Heart left ventricle (tissue), 16 donors: ENCODE data around the gene TDRD1. TPM values are rescaled to one million over a fixed set of nuclear protein-coding genes. Genes with fewer than 3 reads are reported as not detected.

Experiments used
- ATAC-seq, 4 donors: fragments of 200-7000 bp; cut with Tn5 transposase; one replicate each; pipeline ENCODE4 v1.9.1; 2020 to 2022; ENCODE audit warnings: moderate library complexity in 4 of 4, mild to moderate bottlenecking in 3 of 4, moderate number of reproducible peaks in 1 of 4
- DNase-seq, 5 donors: peaks; one replicate each; pipeline ENCODE4 v3.0.0-alpha.2; 2020
- H3K27ac ChIP-seq, 12 donors: fragments of 200-600 bp; sonication (generic) in 4 of 12; one replicate each; pipeline versions ENCODE4 v1.5.0 to v1.8.0; 2016 to 2022; ENCODE audit warnings: mild to moderate bottlenecking in 2 of 12
- H3K27me3 ChIP-seq, 9 donors: fragments of 200-600 bp; sonication (generic) in 2 of 9; one replicate each; pipeline versions ENCODE4 v1.5.1 to v1.8.0; 2016 to 2022; ENCODE audit warnings: mild to moderate bottlenecking in 3 of 9
- H3K36me3 ChIP-seq, 9 donors: fragments of 200-600 bp; sonication (generic) in 2 of 9; one replicate each; pipeline versions ENCODE4 v1.5.0 to v1.8.0; 2018 to 2022; ENCODE audit warnings: mild to moderate bottlenecking in 2 of 9
- H3K4me1 ChIP-seq, 12 donors: fragments of 200-600 bp; sonication (generic) in 4 of 12; one replicate each; pipeline versions ENCODE4 v1.5.0 to v1.8.0; 2016 to 2022; ENCODE audit warnings: mild to moderate bottlenecking in 3 of 12
- H3K4me3 ChIP-seq, 12 donors: fragments of 200-600 bp; sonication (generic) in 4 of 12; one replicate each; pipeline versions ENCODE4 v1.5.0 to v1.8.0; 2017 to 2022; ENCODE audit warnings: mild to moderate bottlenecking in 9 of 12, moderate library complexity in 4 of 12
- H3K9me3 ChIP-seq, 12 donors: fragments of 200-600 bp; sonication (generic) in 4 of 12; one replicate each; pipeline versions ENCODE4 v1.5.0 to v1.8.0; 2016 to 2022; ENCODE audit warnings: mild to moderate bottlenecking in 1 of 12
- POLR2A ChIP-seq, 2 donors: fragments of 450-650 bp; IDR thresholded peaks; one replicate each; pipeline ENCODE4 v1.6.1; 2017; ENCODE audit warnings: antibody characterized with exemption in 2 of 2, mild to moderate bottlenecking in 2 of 2, moderate library complexity in 2 of 2
- WGBS, 4 donors: extraction: QIAGEN DNeasy Blood & Tissue Kit in 2 of 4; methylation state at CpG; one replicate each; pipeline versions ENCODE4 v1.1.5 to v1.1.7; 2013 to 2018; 5-methylcytosine and 5-hydroxymethylcytosine counted together
- intact Hi-C, 10 donors: fragments of 100-400 bp; cut with DNase I; formaldehyde crosslinking; loops; one replicate each; pipeline versions ENCODE4 v1.11.1 to v1.14.2; 2022
- polyA plus RNA-seq, 2 donors: library from polyadenylated mRNA; stranded (reverse); fragments of 200-250 nt; gene quantifications; one replicate each; pipeline ENCODE4 v1.2.3, GENCODE V29; 2013
- total RNA-seq, 9 donors: library from RNA; depleted of rRNA in 2 of 9; stranded (reverse); fragments of >200 nt in 2 of 9; fragmentation: NEBNext Ultra II Directional in 3 of 9; extraction: Animal tissue kit (Norgen Biotek cat#: 25700) in 3 of 9; gene quantifications; one replicate each; pipeline versions ENCODE4 v1.1.0 to v1.2.4, GENCODE V29; 2016 to 2023
- TF ChIP-seq, protein P1 (sequence below), 12 donors: fragments of 200-600 bp; sonication (generic) in 4 of 12; IDR thresholded peaks; one replicate each; pipeline versions ENCODE4 v1.5.0 to v1.8.0; 2018 to 2022; ENCODE audit warnings: antibody characterized with exemption in 12 of 12, mild to moderate bottlenecking in 5 of 12
- donor health status: ischemic (EF 13 %, LVEDD 7.1; RV severe dilation, severe dysfunction).
- donor health status: healthy with polysubstance abuse.
- donor health status: DM: no; HTN: yes; CAD: no.
- donor health status: DM: no; HTN: no; CAD: no.
- donor health status: ischemic (EF 25% LVEDD 6.9; RV normal size, moderate dysfunction).
- donor health status: ischemic (EF 25% LVEDD 5.7; RV mildly dilated, moderate dysfunction).
- donor health status: healthy.
- donor health status: DM: yes; HTN: yes; CAD: no.
- donor health status: ischemic (EF 35%, LVEDD 5.7; RV mildly dilated, moderate dysfunction).
- donor health status: nonischemic (EF 11% LVEDD 7.7; RV severe dilation, severe dysfunction).
- donor health status: DM: yes; HTN: yes; CAD: no.
- donor health status: PGD.
- donor health status: ischemic (EF 29% LVEDD 5.4; RV normal size, mild dysfunction).
- donor health status: nonischemic (EF 23%, LVEDD 6.1; RV moderate dilation, normal function).

Gene TDRD1
- total and polyA plus RNA-seq, 11 donors: 0.08 to 3.8 (median 1.8) TPM

DNA sequence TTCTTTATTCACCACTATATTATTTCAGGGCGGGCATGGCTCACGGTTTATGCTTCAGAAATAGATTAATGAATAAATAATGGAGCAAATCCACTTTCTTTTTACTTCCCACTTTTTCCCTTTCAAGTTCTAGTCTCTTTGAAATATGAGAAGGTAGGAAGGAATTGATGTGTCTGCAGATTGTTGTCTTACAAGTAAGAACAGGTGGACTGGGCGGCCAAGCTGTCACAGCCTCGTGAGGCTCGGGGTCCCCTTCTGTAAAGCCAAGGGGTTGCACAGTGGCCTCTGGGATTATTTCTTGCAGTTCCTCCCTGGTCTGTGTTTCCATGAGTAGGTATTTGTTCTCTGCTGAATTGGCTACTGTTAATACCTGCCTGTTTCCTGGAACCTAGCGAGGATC lies 71.1 kb downstream of the TDRD1 start:
- DNase-seq: no peak
- peaks cover 0 to under 1% (median 0%) of the 10 kb centered on the region in 9 donors for H3K27me3 ChIP-seq
- WGBS, 4 donors: 90 to 92% (median 90%) methylated on average over 6 of the region's 6 CpGs
- TF ChIP-seq POLR2A (IDR thresholded peaks at IDR 0.05): no peak
- peaks cover 0 to 4% (median 0%) of the 10 kb centered on the region in 12 donors for H3K4me1 ChIP-seq
- no peak overlapping the region for H3K4me3 ChIP-seq
- intact Hi-C loops: no loop called here
- no peaks in the 10 kb centered on the region for H3K36me3 ChIP-seq
- ATAC-seq: no peak
- no peaks in the 10 kb centered on the region for H3K9me3 ChIP-seq
- no peak overlapping the region for H3K27ac ChIP-seq

DNA sequence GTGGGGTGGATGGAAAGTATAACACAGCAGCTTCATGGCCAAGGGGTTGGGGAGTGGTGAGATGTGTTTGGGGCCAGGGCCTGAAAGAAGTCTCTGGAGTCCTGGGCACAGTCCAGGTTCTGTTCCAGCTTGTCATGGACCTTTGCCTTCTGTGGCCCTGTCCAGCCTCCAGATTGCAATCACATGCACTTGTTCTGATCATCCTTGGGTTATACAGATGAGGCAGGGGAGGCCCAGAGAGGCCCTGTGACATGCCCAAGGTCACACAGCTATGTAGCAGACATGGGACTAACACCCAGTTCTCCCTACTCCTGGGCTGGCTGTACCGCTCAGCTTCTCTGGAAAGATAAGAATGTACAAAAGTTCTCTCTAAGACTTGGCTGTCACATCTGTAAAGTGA lies 71.6 kb downstream of the TDRD1 start:
- ATAC-seq (no peak), DNase-seq (no peak)
- no peak overlapping the region for H3K4me3 ChIP-seq
- intact Hi-C loops: no loop called here
- H3K4me1 ChIP-seq: peaks cover 0 to 4% (median 0%) of the 10 kb centered on the region in 12 donors
- 86 to 92% (median 89%) methylated on average over 1 of the region's 1 CpG for WGBS, 4 donors
- no peaks in the 10 kb centered on the region for H3K36me3 ChIP-seq
- TF ChIP-seq, protein P1, sequence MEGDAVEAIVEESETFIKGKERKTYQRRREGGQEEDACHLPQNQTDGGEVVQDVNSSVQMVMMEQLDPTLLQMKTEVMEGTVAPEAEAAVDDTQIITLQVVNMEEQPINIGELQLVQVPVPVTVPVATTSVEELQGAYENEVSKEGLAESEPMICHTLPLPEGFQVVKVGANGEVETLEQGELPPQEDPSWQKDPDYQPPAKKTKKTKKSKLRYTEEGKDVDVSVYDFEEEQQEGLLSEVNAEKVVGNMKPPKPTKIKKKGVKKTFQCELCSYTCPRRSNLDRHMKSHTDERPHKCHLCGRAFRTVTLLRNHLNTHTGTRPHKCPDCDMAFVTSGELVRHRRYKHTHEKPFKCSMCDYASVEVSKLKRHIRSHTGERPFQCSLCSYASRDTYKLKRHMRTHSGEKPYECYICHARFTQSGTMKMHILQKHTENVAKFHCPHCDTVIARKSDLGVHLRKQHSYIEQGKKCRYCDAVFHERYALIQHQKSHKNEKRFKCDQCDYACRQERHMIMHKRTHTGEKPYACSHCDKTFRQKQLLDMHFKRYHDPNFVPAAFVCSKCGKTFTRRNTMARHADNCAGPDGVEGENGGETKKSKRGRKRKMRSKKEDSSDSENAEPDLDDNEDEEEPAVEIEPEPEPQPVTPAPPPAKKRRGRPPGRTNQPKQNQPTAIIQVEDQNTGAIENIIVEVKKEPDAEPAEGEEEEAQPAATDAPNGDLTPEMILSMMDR (IDR thresholded peaks at IDR 0.05): no peak
- no peak for TF ChIP-seq POLR2A (IDR thresholded peaks at IDR 0.05)
- no peak overlapping the region for H3K27ac ChIP-seq
- no peaks in the 10 kb centered on the region for H3K9me3 ChIP-seq
- no peaks in the 10 kb centered on the region for H3K27me3 ChIP-seq

DNA sequence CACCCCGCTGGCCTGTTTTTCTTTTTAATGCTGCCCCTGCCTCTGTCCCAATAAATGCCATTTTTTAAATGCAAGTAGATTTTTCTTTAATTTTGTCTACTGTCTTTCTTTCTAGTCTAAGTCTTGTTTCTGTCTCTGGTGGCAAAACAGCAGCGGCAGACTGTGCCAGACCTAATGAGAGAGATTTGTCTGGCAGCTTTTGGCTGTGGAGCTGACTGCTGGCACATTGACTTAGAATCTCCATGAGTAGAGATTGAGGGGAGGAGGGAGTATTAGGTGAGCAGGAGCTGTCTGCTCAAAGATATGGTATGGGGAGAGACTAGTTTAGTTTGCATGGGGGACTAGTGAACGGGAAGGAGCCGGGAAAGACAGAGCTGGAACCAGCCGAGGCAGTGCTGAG lies 72.9 kb downstream of the TDRD1 start:
- DNase-seq (peak in 1 of 5 donors; percentile 35), ATAC-seq (peak; percentile 42 to 58 (median 47))
- no peaks in the 10 kb centered on the region for H3K9me3 ChIP-seq
- no peak for TF ChIP-seq POLR2A (IDR thresholded peaks at IDR 0.05)
- TF ChIP-seq, protein P1 (IDR thresholded peaks at IDR 0.05): no peak
- no peaks in the 10 kb centered on the region for H3K36me3 ChIP-seq
- intact Hi-C loops: no loop called here
- peaks cover 0 to 4% (median 0%) of the 10 kb centered on the region in 12 donors for H3K4me1 ChIP-seq
- 84 to 90% (median 86%) methylated on average over 5 of the region's 5 CpGs for WGBS, 4 donors
- H3K27ac ChIP-seq: no peak overlapping the region
- no peaks in the 10 kb centered on the region for H3K27me3 ChIP-seq
- no peak overlapping the region for H3K4me3 ChIP-seq

DNA sequence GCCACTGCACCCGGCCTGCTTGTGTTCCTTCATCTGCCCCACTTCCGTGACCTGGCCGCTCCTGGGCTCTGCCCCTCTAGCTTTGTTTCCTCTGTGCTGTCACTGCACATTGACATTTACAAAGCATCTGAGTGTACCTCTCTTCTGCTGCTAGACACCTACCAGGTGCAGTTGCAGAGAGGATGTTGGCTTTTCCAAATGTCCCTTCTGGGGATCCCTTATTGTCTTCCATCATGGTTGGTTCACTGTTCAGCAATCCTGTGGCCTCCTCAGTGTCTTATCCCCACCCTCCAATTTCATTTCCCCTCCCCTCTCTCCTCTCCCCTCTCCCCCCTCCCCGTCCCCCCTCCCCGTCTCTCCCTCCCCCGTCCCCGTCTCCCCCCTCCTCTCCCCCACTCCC lies 73.7 kb downstream of the TDRD1 start:
- Histone ChIP-seq H3K27me3 (no peaks in the 10 kb centered on the region), H3K4me3 (no peak overlapping the region), H3K27ac (no peak overlapping the region), H3K4me1 (peaks cover 0 to 10% (median 0%) of the 10 kb centered on the region in 12 donors), H3K36me3 (no peaks in the 10 kb centered on the region), H3K9me3 (no peaks in the 10 kb centered on the region)
- TF ChIP-seq, protein P1 (IDR thresholded peaks at IDR 0.05): no peak
- no peak for TF ChIP-seq POLR2A (IDR thresholded peaks at IDR 0.05)
- ATAC-seq (no peak), DNase-seq (no peak)
- intact Hi-C loops: no loop called here
- WGBS, 4 donors: 69 to 94% (median 70%) methylated on average over 3 to 4 of the region's 7 CpGs

DNA sequence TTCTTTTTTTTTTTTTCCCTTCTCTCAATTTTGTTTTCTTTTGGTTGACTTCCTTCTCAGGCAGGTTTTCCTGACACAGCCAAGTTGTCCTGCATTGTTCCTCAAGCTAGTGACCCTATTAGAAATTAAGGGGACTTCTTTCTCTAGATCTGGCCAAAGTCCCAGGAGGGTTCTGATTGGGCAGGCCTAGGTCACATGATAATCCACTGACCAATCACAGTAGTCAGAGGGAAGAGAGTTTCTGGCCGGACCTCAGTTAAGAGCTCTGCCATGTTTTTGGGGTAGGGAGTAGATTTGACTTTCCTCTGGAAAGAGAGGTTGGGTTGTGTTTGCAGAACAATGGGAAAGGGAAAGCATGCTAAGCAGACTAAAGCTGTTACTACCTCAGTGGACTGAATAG lies 76.1 kb downstream of the TDRD1 start:
- TF ChIP-seq, protein P1 (IDR thresholded peaks at IDR 0.05): no peak
- TF ChIP-seq POLR2A (IDR thresholded peaks at IDR 0.05): no peak
- Histone ChIP-seq H3K27ac (no peak overlapping the region), H3K4me1 (peaks cover 0 to 22% (median 0%) of the 10 kb centered on the region in 12 donors), H3K27me3 (no peaks in the 10 kb centered on the region), H3K36me3 (no peaks in the 10 kb centered on the region), H3K9me3 (no peaks in the 10 kb centered on the region), H3K4me3 (no peak overlapping the region)
- intact Hi-C loops: no loop called here
- DNase-seq: no peak
- 82 to 100% (median 86%) methylated on average over 1 of the region's 1 CpG for WGBS, 4 donors
- ATAC-seq: no peak
